IMR-90 (cell line): ENCODE data around the gene RABGAP1. TPM values are rescaled to one million over a fixed set of nuclear protein-coding genes. Genes with fewer than 3 reads are reported as not detected.
A peak's percentile ranks its signal among the peaks of the same experiment; 100 is the strongest.

Source experiments
- ATAC-seq: fragments of 200-7000 bp; cut with Tn5 transposase; 2 replicates; pipeline ENCODE4 v1.9.1; 2020; ENCODE audit warnings: low read depth, mild to moderate bottlenecking, moderate library complexity
- BruUV-seq: library from RNA; stranded (reverse); fragments of 400-500 nt; replicated peaks from 2 replicates; lab custom pipeline; 2021; lab: Mats Ljungman, UMichigan
- CTCF ChIA-PET: fragments of 300-600 bp; formaldehyde crosslinking; extraction: SDS; loops from one replicate; lab custom pipeline; 2021; ENCODE audit warnings: antibody characterized with exemption; lab: Yijun Ruan, JAX
- POLR2A ChIA-PET: fragments of 300-600 bp; sonication (Branson Sonifier 250); formaldehyde crosslinking; loops from one replicate; lab custom pipeline; 2022; ENCODE audit warnings: antibody characterized with exemption; ENCODE audit not compliant: unreplicated experiment; lab: Charles Lee
- DNase-seq: peaks from one replicate; pipeline ENCODE4 v3.0.0; 2013
- H2AFZ ChIP-seq: replicated peaks from 2 replicates; pipeline ENCODE3; 2013; ENCODE audit warnings: low read length, mild to moderate bottlenecking; ENCODE audit not compliant: poor library complexity
- H2AK5ac ChIP-seq: 2 replicates; pipeline ENCODE4 v1.6.1; 2013; ENCODE audit warnings: low read depth, low read length, inconsistent platforms
- H2AK9ac ChIP-seq: replicated peaks from 2 replicates; pipeline ENCODE3; 2013; ENCODE audit warnings: mild to moderate bottlenecking, low read depth, low read length, moderate library complexity; ENCODE audit not compliant: poor library complexity
- H2BK120ac ChIP-seq: 2 replicates; pipeline ENCODE4 v1.6.1; 2013; ENCODE audit warnings: low read depth, low read length, inconsistent platforms
- H2BK15ac ChIP-seq: 3 replicates; pipeline ENCODE4 v1.6.1; 2013; ENCODE audit warnings: low read depth, low read length, inconsistent platforms
- H2BK20ac ChIP-seq: 2 replicates; pipeline ENCODE4 v1.6.1; 2013; ENCODE audit warnings: low read depth, mild to moderate bottlenecking, inconsistent platforms, low read length, moderate library complexity
- H2BK5ac ChIP-seq: 2 replicates; pipeline ENCODE4 v1.6.1; 2013; ENCODE audit warnings: mild to moderate bottlenecking, low read depth, low read length, inconsistent platforms; ENCODE audit not compliant: poor library complexity, severe bottlenecking
- H3K14ac ChIP-seq: replicated peaks from 2 replicates; pipeline ENCODE4 v1.6.1; 2013; ENCODE audit warnings: low read depth, low read length, inconsistent platforms
- H3K18ac ChIP-seq: 2 replicates; pipeline ENCODE4 v1.6.1; 2013; ENCODE audit warnings: low read depth, low read length, control low read depth
- H3K23ac ChIP-seq: 2 replicates; pipeline ENCODE4 v1.6.1; 2013; ENCODE audit warnings: low read depth, low read length, inconsistent platforms
- H3K27ac ChIP-seq: 2 replicates; pipeline ENCODE4 v1.5.1; 2013; ENCODE audit warnings: mild to moderate bottlenecking, control low read depth, low read length; ENCODE audit not compliant: insufficient read depth
- H3K27me3 ChIP-seq: 2 replicates; pipeline ENCODE4 v1.6.1; 2013; ENCODE audit warnings: low read length; ENCODE audit not compliant: control insufficient read depth, insufficient read depth
- H3K36me3 ChIP-seq: 2 replicates; pipeline ENCODE4 v1.6.1; 2013; ENCODE audit warnings: low read length, mixed read lengths; ENCODE audit not compliant: control insufficient read depth, insufficient read depth
- H3K4ac ChIP-seq: 2 replicates; pipeline ENCODE4 v1.6.1; 2013; ENCODE audit warnings: low read depth, low read length, inconsistent platforms
- H3K4me1 ChIP-seq: 2 replicates; pipeline ENCODE4 v1.6.1; 2013; ENCODE audit warnings: low read length, mixed read lengths; ENCODE audit not compliant: control insufficient read depth, insufficient read depth
- H3K4me2 ChIP-seq: 2 replicates; pipeline ENCODE4 v1.6.1; 2013; ENCODE audit warnings: low read depth, mild to moderate bottlenecking, control low read depth, low read length, moderate library complexity
- H3K4me3 ChIP-seq: 2 replicates; pipeline ENCODE4 v1.5.1; 2013; ENCODE audit warnings: low read depth, mild to moderate bottlenecking, control low read depth, low read length, moderate library complexity; ENCODE audit not compliant: insufficient read depth
- H3K56ac ChIP-seq: 2 replicates; pipeline ENCODE4 v1.6.1; 2013; ENCODE audit warnings: low read length, inconsistent platforms; ENCODE audit not compliant: insufficient read depth; ENCODE audit errors: extremely low read depth
- H3K79me1 ChIP-seq, 2 experiments: 2 replicates each; pipeline ENCODE4 v1.6.1; 2013; ENCODE audit warnings: low read length in 2 of 2, inconsistent platforms in 1 of 2, low read depth in 1 of 2
- H3K9ac ChIP-seq: 2 replicates; pipeline ENCODE4 v1.6.1; 2013; ENCODE audit warnings: low read depth, low read length, control low read depth
- H3K9me1 ChIP-seq: 2 replicates; pipeline ENCODE4 v1.6.1; 2013; ENCODE audit warnings: low read length, inconsistent platforms; ENCODE audit not compliant: insufficient read depth
- H3K9me3 ChIP-seq: 2 replicates; pipeline ENCODE4 v1.6.1; 2013; ENCODE audit warnings: low read length; ENCODE audit not compliant: control insufficient read depth, insufficient read depth
- H4K20me1 ChIP-seq: 2 replicates; pipeline ENCODE4 v1.6.1; 2013; ENCODE audit warnings: low read length, inconsistent platforms; ENCODE audit not compliant: insufficient read depth
- H4K5ac ChIP-seq: 2 replicates; pipeline ENCODE4 v1.6.1; 2013; ENCODE audit warnings: mild to moderate bottlenecking, low read depth, low read length, control low read depth
- H4K8ac ChIP-seq, 2 experiments: 2 replicates each; pipeline ENCODE4 v1.6.1; 2013; ENCODE audit warnings: low read depth in 2 of 2, low read length in 2 of 2, control low read depth in 1 of 2, inconsistent platforms in 1 of 2
- H4K91ac ChIP-seq: 2 replicates; pipeline ENCODE4 v1.6.1; 2013; ENCODE audit warnings: low read depth, low read length, inconsistent platforms; ENCODE audit not compliant: insufficient read depth
- BHLHE40 ChIP-seq: fragments of 150-350 bp; IDR thresholded peaks from 2 replicates; pipeline ENCODE4 v1.6.1; 2016; ENCODE audit warnings: mild to moderate bottlenecking, low read depth, low read length
- RCOR1 ChIP-seq: IDR thresholded peaks from 2 replicates; pipeline ENCODE4 v1.6.1; 2012; ENCODE audit warnings: mild to moderate bottlenecking, low read length, improper control_type of control experiment; ENCODE audit not compliant: insufficient replicate concordance
- WGBS, 2 experiments: methylation state at CpG; one replicate each; pipeline versions ENCODE4 v1.1.5 to v1.1.7; 2013; ENCODE audit warnings: missing lambda C conversion rate in 2 of 2; ENCODE audit not compliant: insufficient read length in 1 of 2; ENCODE audit errors: extremely low coverage in 2 of 2; 5-methylcytosine and 5-hydroxymethylcytosine counted together
- dilution Hi-C: fragments of 300-500 bp; cut with HindIII; formaldehyde crosslinking; loops from one replicate; pipeline ENCODE4 v1.14.3; 2018; ENCODE audit warnings: low sequenced_read_pairs; ENCODE audit not compliant: unreplicated experiment
- in situ Hi-C: fragments of 300-500 bp; cut with MboI; formaldehyde crosslinking; loops from 3 replicates; pipeline ENCODE4 v1.14.3; 2019; ENCODE audit warnings: low sequenced_read_pairs, inconsistent platforms, mixed read lengths
- intact Hi-C: fragments of 100-400 bp; cut with micrococcal nuclease; formaldehyde crosslinking; loops from 2 replicates; pipeline ENCODE4 v1.10.0; 2022
- polyA plus RNA-seq, 3 experiments: library from polyadenylated mRNA; depleted of rRNA; stranded (reverse); fragments of >200 nt; gene quantifications; 2 replicates each; pipeline ENCODE4 v1.2.3, GENCODE V29; 2012; ENCODE audit warnings: low replicate concordance in 1 of 3
- total RNA-seq: library from RNA; depleted of rRNA; stranded (reverse); fragments of >200 nt; gene quantifications from 2 replicates; pipeline ENCODE4 v1.2.3, GENCODE V29; 2012

Gene RABGAP1
- total and polyA plus RNA-seq, 2 of the 4 experiments (the other 2 are of a cell fraction) = 20.0 to 53.9 TPM

DNA sequence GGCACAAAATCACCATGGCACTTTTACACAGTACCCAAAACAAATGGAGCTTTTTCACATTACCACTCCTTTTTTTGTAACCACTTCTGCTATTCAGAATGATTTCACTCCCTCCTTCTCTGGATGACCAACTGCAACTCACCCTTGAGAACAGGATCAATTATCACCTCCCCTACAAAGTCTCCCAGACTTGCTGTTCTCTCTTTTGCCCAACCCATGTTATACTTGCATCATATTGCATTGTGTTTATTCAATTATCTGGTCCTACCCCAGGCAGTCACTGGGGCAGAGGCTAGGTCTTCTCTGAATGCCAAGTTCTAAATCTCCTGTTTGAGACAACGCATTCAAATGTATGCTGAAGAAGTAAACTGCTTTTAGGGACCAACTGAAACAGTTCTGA lies 188.6 kb downstream of the RABGAP1 start:
- no peak overlapping the region for H4K8ac ChIP-seq
- in situ Hi-C loops (no loop called here), dilution Hi-C loops (no loop called here), intact Hi-C loops (no loop called here)
- no TSS peak for BruUV-seq
- H3K18ac ChIP-seq = no peak overlapping the region; the same call in 1 of the 2 replicates
- H3K56ac ChIP-seq = no peak overlapping the region
- DNase-seq (no peak), ATAC-seq (no peak; the same call in 1 of the 2 replicates)
- no peak overlapping the region for H2BK15ac ChIP-seq
- no peak overlapping the region for H3K9ac ChIP-seq
- ChIA-PET POLR2A (no interaction called here), CTCF (no interaction called here)
- peak overlapping the region; percentile 34; the same call in 1 of the 2 replicates for H2BK20ac ChIP-seq
- no peak overlapping the region for H2AK5ac ChIP-seq
- H2BK120ac ChIP-seq = no peak overlapping the region
- H3K4me3 ChIP-seq = no peak overlapping the region
- no peak overlapping the region for H3K4ac ChIP-seq
- no peak overlapping the region for H2BK5ac ChIP-seq
- H3K9me1 ChIP-seq = no peaks in the 10 kb centered on the region
- H3K79me1 ChIP-seq = no peaks in the 10 kb centered on the region
- no CpG with 5 or more reads among the region's 1 CpG for WGBS, 2 experiments
- H3K14ac ChIP-seq = no peak overlapping the region
- H4K91ac ChIP-seq = no peak overlapping the region
- no peak overlapping the region for H3K4me2 ChIP-seq
- H3K9me3 ChIP-seq = no peaks in the 10 kb centered on the region
- no peak overlapping the region for H3K27ac ChIP-seq
- H2AFZ ChIP-seq = no peak overlapping the region
- H3K4me1 ChIP-seq = peaks cover 2% of the 10 kb centered on the region
- no peaks in the 10 kb centered on the region for H3K27me3 ChIP-seq
- H3K36me3 ChIP-seq = no peaks in the 10 kb centered on the region
- no peak overlapping the region for H2AK9ac ChIP-seq
- TF ChIP-seq BHLHE40 (no peak), RCOR1 (no peak)
- H3K23ac ChIP-seq = no peak overlapping the region
- H4K20me1 ChIP-seq = no peaks in the 10 kb centered on the region
- no peak overlapping the region for H4K5ac ChIP-seq
